GM23248 (cell line): Measurements from ENCODE around the gene LMAN2.

Source experiments
- EZH2 ChIP-seq: fragments of 200-600 bp; sonication (generic); IDR thresholded peaks from 2 replicates; pipeline ENCODE4 v1.6.1; 2018; ENCODE audit warnings: antibody characterized with exemption, mild to moderate bottlenecking; ENCODE audit not compliant: insufficient read depth, poor library complexity, severe bottlenecking
- EZH2phosphoT487 ChIP-seq: fragments of 200-600 bp; sonication (generic); IDR thresholded peaks from 2 replicates; pipeline ENCODE4 v1.6.1; 2018; ENCODE audit warnings: antibody characterized with exemption, moderate library complexity, mild to moderate bottlenecking, low read depth; ENCODE audit not compliant: insufficient read depth

GRCh38 chr5:177387405-177387804 lies 35.9 kb upstream of the LMAN2 start:
- TF ChIP-seq EZH2 (no peak), EZH2phosphoT487 (no peak)
